K562 (cell line): Measurements from ENCODE around the gene SPTBN5. TPM values are rescaled to one million over a fixed set of nuclear protein-coding genes. Genes with fewer than 3 reads are reported as not detected.

ENCODE experiments used
- ATAC-seq: fragments of 200-7000 bp; cut with Tn5 transposase; 3 replicates; pipeline ENCODE4 v1.9.1; 2020; ENCODE audit warnings: moderate library complexity
- BruUV-seq: library from RNA; stranded (reverse); fragments of 400-500 nt; replicated peaks from 2 replicates; lab custom pipeline; 2021; lab: Mats Ljungman, UMichigan
- CTCF ChIA-PET: fragments of 300-600 bp; formaldehyde crosslinking; extraction: SDS; loops from one replicate; lab custom pipeline; 2021; ENCODE audit warnings: low intra/inter-chr PET ratio; lab: Yijun Ruan, JAX
- POLR2A ChIA-PET: fragments of 300-600, 350-650 bp; sonication (Branson Sonifier 250); formaldehyde crosslinking; extraction: SDS; loops from one replicate; lab custom pipeline; 2021; ENCODE audit warnings: antibody characterized with exemption, inconsistent platforms; lab: Yijun Ruan, JAX
- DNase-seq, 4 experiments: peaks; one replicate each; pipeline versions ENCODE4 v3.0.0 to v3.0.0-alpha.2; 2011 to 2018; ENCODE audit warnings: low spot score in 3 of 4, mixed read lengths in 3 of 4; ENCODE audit errors: extremely low read depth in 1 of 4
- FAIRE-seq: peaks from 2 replicates; lab custom pipeline; 2011; peaks lifted over from hg19 to GRCh38; lab: Jason Lieb, UNC
- H2AFZ ChIP-seq: 2 replicates; pipeline ENCODE4 v1.6.0; 2011; ENCODE audit warnings: low read depth, low read length, control low read depth, inconsistent platforms
- H3K27ac ChIP-seq: fragments of 200-600 bp; 3 replicates; pipeline ENCODE4 v1.8.0; 2011; ENCODE audit warnings: low read depth, mild to moderate bottlenecking, control low read depth, inconsistent platforms, low read length, moderate library complexity, mixed read lengths; ENCODE audit errors: extremely low read depth
- H3K27me3 ChIP-seq, 2 experiments: fragments of 300-600 bp in 1 of 2; 2 replicates in 1 of 2; 3 replicates in 1 of 2; pipeline versions ENCODE4 v1.6.0 to v1.8.0; 2011; ENCODE audit warnings: inconsistent platforms in 2 of 2, low read length in 2 of 2, mild to moderate bottlenecking in 1 of 2, mixed read lengths in 1 of 2, moderate library complexity in 1 of 2; ENCODE audit not compliant: control insufficient read depth in 2 of 2, insufficient read depth in 2 of 2
- H3K36me3 ChIP-seq: fragments of 300-600 bp; 3 replicates; pipeline ENCODE4 v1.8.0; 2011; ENCODE audit warnings: mild to moderate bottlenecking, low read length, inconsistent platforms; ENCODE audit not compliant: control insufficient read depth, insufficient read depth
- H3K4me1 ChIP-seq, 2 experiments: fragments of 200-600 bp in 1 of 2; replicated peaks in 1 of 2; 2 replicates in 1 of 2; 3 replicates in 1 of 2; pipeline versions ENCODE4 v1.5.1 to v1.8.0; 2011; ENCODE audit warnings: inconsistent platforms in 2 of 2, low read length in 2 of 2, mild to moderate bottlenecking in 1 of 2, mixed read lengths in 1 of 2, moderate library complexity in 1 of 2; ENCODE audit not compliant: control insufficient read depth in 2 of 2, insufficient read depth in 2 of 2
- H3K4me2 ChIP-seq: 2 replicates; pipeline ENCODE4 v1.6.1; 2011; ENCODE audit warnings: low read length, control low read depth, inconsistent platforms, mixed read lengths; ENCODE audit not compliant: insufficient read depth
- H3K4me3 ChIP-seq: fragments of 200-600 bp; sonication (generic), shearing (Covaris generic); 2 replicates; pipeline ENCODE4 v1.5.1; 2016; ENCODE audit warnings: control low read depth, inconsistent platforms
- H3K79me2 ChIP-seq: fragments of 200-600 bp; 3 replicates; pipeline ENCODE4 v1.8.0; 2011; ENCODE audit warnings: low read length, inconsistent platforms; ENCODE audit not compliant: control insufficient read depth, insufficient read depth
- H3K9ac ChIP-seq, 2 experiments: 2 replicates each; pipeline versions ENCODE4 v1.6.0 to v1.6.1; 2011; ENCODE audit warnings: low read depth in 2 of 2, low read length in 2 of 2, control low read depth in 1 of 2, inconsistent platforms in 1 of 2, mild to moderate bottlenecking in 1 of 2, mixed read lengths in 1 of 2; ENCODE audit not compliant: insufficient read depth in 1 of 2
- H3K9me1 ChIP-seq: one replicate; pipeline ENCODE4 v1.6.0; 2011; ENCODE audit warnings: inconsistent platforms, mild to moderate bottlenecking, low read length, moderate library complexity; ENCODE audit not compliant: control insufficient read depth, insufficient read depth
- H3K9me3 ChIP-seq: replicated peaks from 2 replicates; pipeline ENCODE4 v1.5.1; 2011; ENCODE audit warnings: low read depth, low read length, inconsistent platforms; ENCODE audit not compliant: control insufficient read depth, insufficient read depth
- H4K20me1 ChIP-seq: replicated peaks from 2 replicates; pipeline ENCODE4 v1.6.1; 2011; ENCODE audit warnings: low read length, inconsistent platforms, mixed read lengths; ENCODE audit not compliant: control insufficient read depth, insufficient read depth
- BCOR ChIP-seq: fragments of 450-650 bp; IDR thresholded peaks from 2 replicates; pipeline ENCODE4 v1.6.1; 2016
- GATAD2A ChIP-seq: fragments of 450-650 bp; IDR thresholded peaks from 2 replicates; pipeline ENCODE4 v1.6.1; 2017
- HBP1 ChIP-seq: fragments of 450-650 bp; formaldehyde crosslinking; IDR thresholded peaks from 2 replicates; pipeline ENCODE4 v1.4.0; 2022; ENCODE audit warnings: missing genetic modification characterization
- RAD51 ChIP-seq: fragments of 450-650 bp; IDR thresholded peaks from 2 replicates; pipeline ENCODE4 v1.7.1; 2016; ENCODE audit warnings: low read depth, mild to moderate bottlenecking, borderline replicate concordance
- RBM25 ChIP-seq: fragments of 200-400 bp; formaldehyde crosslinking; IDR thresholded peaks from 2 replicates; pipeline ENCODE4 v1.6.1; 2018; ENCODE audit warnings: low read length, low read depth, moderate library complexity; ENCODE audit not compliant: severe bottlenecking
- RBM34 ChIP-seq: fragments of 200-400 bp; formaldehyde crosslinking; IDR thresholded peaks from 2 replicates; pipeline ENCODE4 v1.6.1; 2018; ENCODE audit warnings: low read length, borderline replicate concordance; ENCODE audit not compliant: insufficient read depth
- ZNF165 ChIP-seq: fragments of 250-450 bp; sonication (Bioruptor Pico); IDR thresholded peaks from 2 replicates; pipeline ENCODE4 v1.4.0; 2020; ENCODE audit warnings: borderline replicate concordance
- WGBS: fragments of 100-300 bp; shearing (Covaris generic); methylation state at CpG from one replicate; pipeline ENCODE4 v1.1.6; 2016; ENCODE audit warnings: low coverage, mixed read lengths; ENCODE audit not compliant: insufficient coverage; ENCODE audit errors: missing lambda C conversion rate; 5-methylcytosine and 5-hydroxymethylcytosine counted together
- in situ Hi-C: fragments of 300-500 bp; cut with MboI; formaldehyde crosslinking; loops from 4 replicates; pipeline ENCODE4 v1.15.0; 2018; ENCODE audit warnings: inconsistent platforms, mixed read lengths
- intact Hi-C: fragments of 100-400 bp; cut with micrococcal nuclease; formaldehyde crosslinking; loops from 2 replicates; pipeline ENCODE4 v1.14.2; 2022
- polyA plus RNA-seq, 8 experiments: library from polyadenylated mRNA; depleted of rRNA in 4 of 8; stranded (reverse) in 5 of 8; unstranded in 3 of 8; fragments of >200 nt; fragmentation: Nextera tagmentation in 2 of 8; fragmentation: Illumina TruSeq in 1 of 8; extraction: Ambion mirVana in 2 of 8; extraction: Trizol in 1 of 8; gene quantifications; 2 replicates each; pipeline versions ENCODE4 v1.2.1 to v1.2.3, GENCODE V29; 2011 to 2014; ENCODE audit warnings: inconsistent platforms in 1 of 8, missing spikeins in 1 of 8
- total RNA-seq, 7 experiments: library from RNA; depleted of rRNA in 6 of 7; stranded (reverse); fragments of >200 nt in 6 of 7; fragmentation: Illumina TruSeq in 2 of 7; extraction: Trizol in 2 of 7; gene quantifications; 2 replicates each; pipeline versions ENCODE4 v1.2.1 to v1.2.3, GENCODE V29; 2011 to 2021; ENCODE audit warnings: low replicate concordance in 1 of 7

The SPTBN5 gene
- total and polyA plus RNA-seq, 9 of the 15 experiments (the other 6 are each of a cell fraction or from before 2014, with no cell fraction given): 0.02 TPM; not detected in 8

- Histone ChIP-seq H3K9ac (no peak overlapping the region), H3K4me1 (peaks cover 0 to 28% of the 10 kb centered on the region in 2 experiments; a peak in 3 of 5 replicates), H3K36me3 (peaks cover 6% of the 10 kb centered on the region; the same call in 1 of the 3 replicates), H3K9me3 (no peaks in the 10 kb centered on the region), H3K27ac (no peak overlapping the region), H3K27me3 (peaks cover 2 to 17% of the 10 kb centered on the region in 2 experiments; a peak in 3 of 5 replicates), H2AFZ (no peak overlapping the region), H4K20me1 (peaks cover 7% of the 10 kb centered on the region), H3K4me3 (no peak overlapping the region), H3K9me1 (no peaks in the 10 kb centered on the region), H3K79me2 (no peaks in the 10 kb centered on the region), H3K4me2 (no peak overlapping the region)
- in situ Hi-C loops (no loop called here), intact Hi-C loops (no loop called here)
- FAIRE-seq: no peak
- TF ChIP-seq RAD51 (no peak), ZNF165 (CRISPR knock-in tag) (no peak), GATAD2A (no peak), RBM34 (no peak)
- POLR2A ChIA-PET: interaction anchor here (0.8 to 1.6 kb wide), 2 partner anchors 11 to 84 kb away, joined by 3 to 8 read pairs; no protein-coding TSS in a partner anchor
- no TSS peak for BruUV-seq
- WGBS: 41% methylated on average over 4 of the region's 6 CpGs
- CTCF ChIA-PET: interaction anchor here (0.8 kb wide), 1 partner anchor 123 kb away, joined by 3 read pairs; no protein-coding TSS in a partner anchor
- DNase-seq: no peak
- no peak for ATAC-seq
Measured at GRCh38 chr15:41896566-41896965, 2.7 kb upstream of the SPTBN5 start.

- H3K27ac ChIP-seq: no peak overlapping the region
- H3K36me3 ChIP-seq: peaks cover 6% of the 10 kb centered on the region; the same call in 1 of the 3 replicates
- no peaks in the 10 kb centered on the region for H3K9me3 ChIP-seq
- TF ChIP-seq RBM25: peak; percentile 79
- TF ChIP-seq BCOR: peak; percentile 38; the same call in 1 of the 2 replicates
- no peak for TF ChIP-seq HBP1
- TF ChIP-seq, all 486 proteins: peak for 2
- CTCF ChIA-PET: interaction anchor here (0.8 kb wide), 1 partner anchor 123 kb away, joined by 3 read pairs; no protein-coding TSS in a partner anchor
- no peak overlapping the region for H3K9ac ChIP-seq
- WGBS: 50% methylated on average over 1 of the region's 1 CpG
- no peaks in the 10 kb centered on the region for H3K79me2 ChIP-seq
- peaks cover 0 to 28% of the 10 kb centered on the region in 2 experiments; a peak in 3 of 5 replicates for H3K4me1 ChIP-seq
- DNase-seq (no peak), ATAC-seq (no peak), FAIRE-seq (no peak)
- H3K27me3 ChIP-seq: peaks cover 4 to 19% of the 10 kb centered on the region in 2 experiments; a peak in 3 of 5 replicates
- no peaks in the 10 kb centered on the region for H3K9me1 ChIP-seq
- no peak overlapping the region for H2AFZ ChIP-seq
- intact Hi-C loops (no loop called here), in situ Hi-C loops (no loop called here)
- POLR2A ChIA-PET: interaction anchor here (1.1 kb wide), 1 partner anchor 13 kb away, joined by 3 read pairs; no protein-coding TSS in a partner anchor
- peaks cover 7% of the 10 kb centered on the region; the same call in 1 of the 2 replicates for H4K20me1 ChIP-seq
- BruUV-seq: no TSS peak
- H3K4me2 ChIP-seq: no peak overlapping the region
- H3K4me3 ChIP-seq: no peak overlapping the region
Measured at GRCh38 chr15:41895957-41896356, 2.1 kb upstream of the SPTBN5 start.
